ENCODE data around the gene C1orf35.

C1orf35 gene

DNA sequence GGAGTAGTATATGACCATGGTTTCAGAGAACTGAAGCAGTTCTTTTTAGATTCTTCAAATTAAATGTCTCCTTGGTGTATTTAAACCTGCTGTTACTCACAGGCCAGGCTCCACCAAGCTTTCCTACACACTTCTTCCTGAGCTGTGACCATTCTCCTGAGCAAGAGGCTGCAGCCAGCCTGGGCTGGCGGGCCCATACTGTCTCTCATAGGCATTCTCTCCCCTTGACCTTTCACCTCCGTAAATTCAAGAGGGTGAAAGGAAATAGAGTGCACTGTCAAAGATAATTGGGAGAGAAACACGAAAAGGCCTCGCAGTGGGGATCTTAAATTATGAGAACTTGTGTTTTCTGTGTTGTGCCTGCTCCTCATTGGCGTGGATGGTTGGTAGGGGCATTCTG lies 18.3 kb downstream of the C1orf35 start:
- Histone ChIP-seq H3K27me3 (ENCODE audit: control insufficient read depth, insufficient read depth, low read length) (no peaks in the 10 kb centered on the region), H3K36me3 (ENCODE audit: control insufficient read depth, insufficient read depth, low read length) (no peaks in the 10 kb centered on the region), H3K4me3 (ENCODE audit: low read length) (peak overlapping the region; percentile 83), H3K4me1 (ENCODE audit: control insufficient read depth, insufficient read depth, low read length) (peaks cover 44% of the 10 kb centered on the region), H3K27ac (ENCODE audit: low read depth, low read length) (no peak overlapping the region), H3K9ac (ENCODE audit: low read length) (no peak overlapping the region)

DNA sequence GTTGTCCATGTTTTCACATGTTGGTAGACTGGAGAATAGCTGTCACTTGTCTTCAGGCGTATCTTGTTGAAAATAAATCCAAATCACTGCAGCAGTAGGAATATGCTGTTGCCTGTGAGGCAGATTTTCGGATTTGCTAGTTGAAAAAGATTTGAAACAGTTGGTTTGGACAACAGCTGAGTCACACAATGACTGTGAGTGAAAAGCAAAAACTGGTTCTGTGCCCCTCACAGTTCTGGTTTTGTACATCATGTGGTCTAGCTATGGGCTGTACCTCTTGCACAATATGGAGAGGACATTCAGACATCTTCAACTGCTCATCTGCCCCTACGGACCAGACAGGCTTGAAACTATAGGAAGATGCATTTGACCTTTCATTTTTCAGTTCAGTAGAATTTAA lies 18.8 kb downstream of the C1orf35 start:
- H3K4me1 ChIP-seq (ENCODE audit: control insufficient read depth, insufficient read depth, low read length): peaks cover 42% of the 10 kb centered on the region
- H3K9ac ChIP-seq (ENCODE audit: low read length): peak overlapping the region; percentile 47
- peak overlapping the region; percentile 83 for H3K4me3 ChIP-seq (ENCODE audit: low read length)
- H3K36me3 ChIP-seq (ENCODE audit: control insufficient read depth, insufficient read depth, low read length): no peaks in the 10 kb centered on the region
- no peaks in the 10 kb centered on the region for H3K27me3 ChIP-seq (ENCODE audit: control insufficient read depth, insufficient read depth, low read length)
- H3K27ac ChIP-seq (ENCODE audit: low read depth, low read length): peak overlapping the region; percentile 97

DNA sequence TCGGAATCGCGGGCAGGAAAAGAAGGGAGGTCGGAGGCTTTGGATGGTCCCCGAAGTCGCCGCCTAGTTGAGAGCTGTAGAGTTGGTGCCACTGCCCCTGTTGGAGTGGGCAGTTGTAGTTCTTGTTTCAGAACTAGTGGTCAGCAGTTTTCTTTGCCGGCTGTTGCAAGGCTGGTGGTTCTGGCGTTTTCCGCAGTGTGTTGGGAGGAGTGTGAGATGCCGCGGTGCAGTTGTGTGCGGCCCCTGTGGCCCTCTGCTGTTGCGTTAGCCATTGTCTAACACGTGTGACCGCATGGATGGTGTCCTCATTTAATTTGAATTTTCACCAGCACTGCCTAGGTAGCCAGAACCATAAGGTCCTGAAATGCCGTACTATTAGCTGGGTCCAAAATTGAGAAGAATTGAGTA lies 19.2 kb downstream of the C1orf35 start:
- H3K36me3 ChIP-seq (ENCODE audit: control insufficient read depth, insufficient read depth, low read length): no peaks in the 10 kb centered on the region
- peak overlapping the region; percentile 47 for H3K9ac ChIP-seq (ENCODE audit: low read length)
- no peaks in the 10 kb centered on the region for H3K27me3 ChIP-seq (ENCODE audit: control insufficient read depth, insufficient read depth, low read length)
- peak overlapping the region; percentile 83 for H3K4me3 ChIP-seq (ENCODE audit: low read length)
- peak overlapping the region; percentile 97 for H3K27ac ChIP-seq (ENCODE audit: low read depth, low read length)
- peaks cover 42% of the 10 kb centered on the region for H3K4me1 ChIP-seq (ENCODE audit: control insufficient read depth, insufficient read depth, low read length)

DNA sequence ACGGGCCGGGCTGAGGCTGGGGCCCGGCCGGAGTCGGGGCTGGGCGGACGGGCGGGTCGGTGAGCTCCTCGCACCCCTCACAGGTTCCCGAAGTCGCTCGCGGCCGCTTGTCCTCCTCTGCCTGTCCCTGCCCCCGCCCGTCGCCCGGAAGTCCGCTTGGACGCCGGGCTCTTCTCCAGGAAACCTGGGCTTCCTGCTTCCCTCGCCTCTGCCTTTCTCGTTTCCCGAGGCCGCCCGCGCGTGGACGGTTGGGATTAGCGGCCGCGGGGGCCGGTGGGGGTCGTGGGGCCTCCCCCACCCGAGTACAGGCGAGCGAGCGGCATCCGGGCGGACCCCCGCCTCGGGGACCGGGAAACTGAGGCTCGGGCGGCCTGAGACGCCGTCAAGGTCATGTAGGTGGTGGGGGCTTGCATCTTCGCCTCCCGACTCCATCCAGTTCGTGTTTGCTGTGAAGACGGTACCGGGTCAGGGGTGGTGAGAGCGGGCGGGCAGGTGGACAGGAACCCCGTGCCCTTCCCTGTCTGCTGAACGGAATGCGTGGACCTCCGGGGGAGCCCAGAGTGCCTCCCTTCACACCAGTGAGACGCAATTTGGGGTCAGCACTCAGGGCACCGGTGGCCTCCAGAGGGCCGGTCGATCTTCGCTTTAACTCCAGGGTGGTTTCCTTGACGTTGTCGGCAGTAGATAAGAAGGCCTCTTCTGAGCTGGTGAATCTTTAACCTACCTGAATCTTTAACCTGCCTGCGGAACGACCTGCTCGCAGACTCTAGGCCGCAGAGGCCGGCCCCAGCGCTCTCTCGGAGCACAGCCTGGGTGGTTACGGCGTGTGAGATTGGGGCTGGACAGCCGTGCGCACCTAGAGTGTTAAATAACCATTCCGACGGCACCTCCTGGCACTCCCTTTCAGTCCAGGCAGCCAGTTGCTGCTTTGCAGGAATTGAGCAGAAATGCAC lies 19.9 kb downstream of the C1orf35 start:
- H3K27ac ChIP-seq (ENCODE audit: low read depth, low read length): peak overlapping the region; percentile 97
- no peaks in the 10 kb centered on the region for H3K36me3 ChIP-seq (ENCODE audit: control insufficient read depth, insufficient read depth, low read length)
- H3K27me3 ChIP-seq (ENCODE audit: control insufficient read depth, insufficient read depth, low read length): no peaks in the 10 kb centered on the region
- H3K4me1 ChIP-seq (ENCODE audit: control insufficient read depth, insufficient read depth, low read length): peaks cover 41% of the 10 kb centered on the region
- H3K9ac ChIP-seq (ENCODE audit: low read length): peak overlapping the region; percentile 47
- H3K4me3 ChIP-seq (ENCODE audit: low read length): peak overlapping the region; percentile 83

DNA sequence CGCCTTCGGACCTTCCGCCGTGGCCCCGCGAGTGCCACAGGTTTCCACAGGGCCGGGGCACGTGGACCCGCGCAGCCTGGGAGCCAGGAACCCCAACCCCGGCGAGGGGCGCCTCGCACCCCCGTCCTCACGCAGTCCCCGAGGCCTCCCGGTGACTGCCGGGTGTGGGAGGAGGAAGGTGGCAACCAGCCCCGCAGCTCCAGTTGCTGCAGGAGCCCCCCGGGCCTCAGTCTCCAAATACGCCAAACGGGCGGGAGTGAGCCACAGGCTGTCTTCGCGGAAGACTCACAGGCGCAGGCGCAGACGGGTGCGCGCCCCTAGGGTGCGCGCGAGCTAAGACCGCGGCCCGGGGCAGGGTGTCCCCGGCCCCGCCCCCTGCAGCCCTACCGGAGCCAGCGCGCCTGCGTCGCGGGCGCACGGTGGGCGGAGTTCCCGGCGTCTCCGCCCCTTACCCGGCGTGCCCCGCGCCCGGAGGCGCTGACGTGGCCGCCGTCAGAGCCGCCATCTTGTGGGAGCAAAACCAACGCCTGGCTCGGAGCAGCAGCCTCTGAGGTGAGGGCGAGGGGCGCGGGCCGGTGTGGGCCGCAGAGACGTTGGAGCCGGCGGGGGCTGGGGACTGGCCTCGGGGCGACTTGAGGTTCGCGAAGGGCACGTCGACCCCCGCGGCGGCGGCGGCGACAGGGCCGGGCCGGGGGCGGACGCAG lies 20.8 kb downstream of the C1orf35 start, which contains the start of gene ARF1:
ARF1 (plus strand) TSS at position 495 of the 704 bp plus-strand sequence. CDS start 14,407 bp downstream, outside the sequence.
- peak within 1 kb of the TSS; percentile 97 for H3K27ac ChIP-seq (ENCODE audit: low read depth, low read length)
- peaks cover 33% of the 10 kb centered on the region for H3K4me1 ChIP-seq (ENCODE audit: control insufficient read depth, insufficient read depth, low read length)
- peak within 1 kb of the TSS; percentile 90 for H3K9ac ChIP-seq (ENCODE audit: low read length)
- peak within 1 kb of the TSS; percentile 87 for H3K4me3 ChIP-seq (ENCODE audit: low read length)
- H3K36me3 ChIP-seq (ENCODE audit: control insufficient read depth, insufficient read depth, low read length): no peaks in the 10 kb centered on the region
- no peaks in the 10 kb centered on the region for H3K27me3 ChIP-seq (ENCODE audit: control insufficient read depth, insufficient read depth, low read length)

DNA sequence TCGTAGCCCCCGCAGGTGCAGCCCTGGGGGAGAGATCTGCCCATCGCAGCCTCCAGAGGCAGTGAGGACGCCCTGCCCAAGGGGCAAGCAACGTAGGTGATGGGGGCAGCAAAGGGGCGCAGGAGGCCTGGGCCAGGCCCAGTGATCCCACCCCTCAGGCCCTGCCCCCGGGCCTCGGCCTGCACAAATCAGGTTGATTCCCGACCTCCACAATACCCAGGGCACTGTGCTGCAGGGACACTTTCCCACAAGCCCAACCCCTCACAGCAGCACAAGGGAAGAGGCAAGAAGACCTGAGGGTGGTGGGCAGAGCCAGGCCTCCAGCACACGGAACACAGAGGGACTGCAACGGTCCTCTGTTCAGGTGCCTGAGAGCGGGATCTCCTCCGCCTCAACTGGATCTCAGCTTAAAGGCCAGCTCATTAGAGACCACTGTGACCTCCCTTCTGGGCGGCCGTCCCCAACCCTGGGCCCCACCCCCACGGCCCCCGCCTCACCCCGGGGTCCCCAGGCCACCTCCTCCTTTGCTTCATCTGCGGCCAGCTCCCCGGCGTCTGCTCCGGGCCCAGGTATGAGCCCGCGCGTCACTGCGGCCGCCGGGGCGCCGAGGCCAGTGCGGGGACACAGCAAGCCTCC lies 21.4 kb downstream of the C1orf35 start:
- H3K4me1 ChIP-seq (ENCODE audit: control insufficient read depth, insufficient read depth, low read length): peaks cover 26% of the 10 kb centered on the region

DNA sequence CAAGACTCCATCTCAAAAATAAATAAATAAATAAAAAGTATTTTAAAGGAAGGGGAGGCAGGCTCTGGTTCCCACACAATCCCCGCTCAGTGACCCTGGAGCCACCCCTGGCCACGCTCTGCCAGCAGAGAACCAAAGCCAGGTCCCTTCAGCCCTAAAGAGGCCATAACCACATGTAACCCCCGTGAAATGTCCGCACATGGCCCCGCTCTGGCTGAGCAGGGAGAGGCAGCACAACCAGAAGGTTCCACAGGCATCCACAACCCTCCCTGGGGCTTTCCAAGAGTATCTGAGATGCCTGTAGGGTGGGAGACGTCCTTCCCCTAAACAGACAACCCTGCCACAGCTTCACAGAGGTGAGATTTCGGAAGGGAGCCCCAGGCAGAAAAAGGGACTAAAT lies 22.0 kb downstream of the C1orf35 start:
- H3K4me1 ChIP-seq (ENCODE audit: control insufficient read depth, insufficient read depth, low read length): peaks cover 24% of the 10 kb centered on the region
- no peaks in the 10 kb centered on the region for H3K36me3 ChIP-seq (ENCODE audit: control insufficient read depth, insufficient read depth, low read length)
- no peak overlapping the region for H3K27ac ChIP-seq (ENCODE audit: low read depth, low read length)
- no peaks in the 10 kb centered on the region for H3K27me3 ChIP-seq (ENCODE audit: control insufficient read depth, insufficient read depth, low read length)
- H3K4me3 ChIP-seq (ENCODE audit: low read length): peak overlapping the region; percentile 87
- no peak overlapping the region for H3K9ac ChIP-seq (ENCODE audit: low read length)

More for the DNA sequence above, 21.4 kb downstream of the C1orf35 start:
- Histone ChIP-seq H3K36me3 (ENCODE audit: control insufficient read depth, insufficient read depth, low read length) (no peaks in the 10 kb centered on the region), H3K9ac (ENCODE audit: low read length) (peak overlapping the region; percentile 90), H3K4me3 (ENCODE audit: low read length) (peak overlapping the region; percentile 87), H3K27me3 (ENCODE audit: control insufficient read depth, insufficient read depth, low read length) (no peaks in the 10 kb centered on the region), H3K27ac (ENCODE audit: low read depth, low read length) (peak overlapping the region; percentile 75)

DNA sequence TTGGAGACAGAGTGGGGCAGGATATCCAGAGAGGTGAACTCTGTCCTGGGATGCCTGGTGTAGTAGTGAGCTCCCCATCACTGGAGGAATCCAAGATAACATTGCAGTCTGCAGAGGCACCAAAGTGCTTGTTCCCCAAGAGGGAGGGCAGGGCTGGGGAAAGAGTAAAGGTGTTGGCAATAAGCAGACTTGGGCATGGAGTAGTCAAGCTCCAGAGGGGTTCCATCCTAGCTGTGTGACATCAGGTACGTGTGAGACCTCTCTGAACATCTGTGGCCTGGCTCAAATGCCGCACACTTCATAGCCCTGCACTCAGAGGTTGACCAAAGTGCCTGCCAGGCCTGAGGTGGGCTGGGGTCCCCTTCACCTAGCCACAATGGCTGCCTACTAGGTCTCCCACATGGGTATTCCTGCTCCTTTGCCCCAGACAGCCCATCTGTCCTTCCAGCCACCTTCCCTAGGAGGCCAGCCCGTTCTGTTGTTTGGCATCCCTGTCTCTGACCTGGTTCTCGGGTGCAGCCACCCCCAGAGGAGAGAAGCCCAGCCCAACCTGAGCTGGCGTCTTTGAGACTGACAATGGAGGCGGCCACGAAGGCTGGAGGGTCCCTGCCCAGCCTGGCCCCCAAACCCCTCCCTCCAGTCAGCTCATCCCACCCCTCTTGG lies 23.4 kb downstream of the C1orf35 start:
- H3K9ac ChIP-seq (ENCODE audit: low read length): no peak overlapping the region
- H3K36me3 ChIP-seq (ENCODE audit: control insufficient read depth, insufficient read depth, low read length): no peaks in the 10 kb centered on the region
- no peak overlapping the region for H3K4me3 ChIP-seq (ENCODE audit: low read length)
- no peaks in the 10 kb centered on the region for H3K27me3 ChIP-seq (ENCODE audit: control insufficient read depth, insufficient read depth, low read length)
- peaks cover 12% of the 10 kb centered on the region for H3K4me1 ChIP-seq (ENCODE audit: control insufficient read depth, insufficient read depth, low read length)
- no peak overlapping the region for H3K27ac ChIP-seq (ENCODE audit: low read depth, low read length)

DNA sequence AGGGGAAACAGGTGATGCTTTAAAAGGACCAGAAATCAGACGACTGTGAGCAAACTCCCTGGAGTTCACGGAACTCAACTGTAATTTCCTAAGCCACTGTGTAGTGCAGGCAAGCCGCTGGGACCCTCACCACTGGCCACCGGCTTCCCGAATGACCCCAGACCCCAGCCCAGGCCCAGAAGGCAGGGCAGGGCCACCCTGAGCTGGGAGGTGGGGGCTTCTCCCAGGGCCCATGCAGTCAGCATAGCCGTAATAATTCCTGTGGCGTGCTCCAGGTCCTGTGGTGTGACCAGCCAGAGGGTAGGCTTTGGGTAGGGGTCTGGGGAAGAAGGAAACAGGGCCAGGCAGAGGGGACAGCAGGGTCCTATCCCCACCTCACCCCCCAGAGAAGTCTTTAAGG lies 24.1 kb downstream of the C1orf35 start:
- Histone ChIP-seq H3K4me1 (ENCODE audit: control insufficient read depth, insufficient read depth, low read length) (peaks cover 6% of the 10 kb centered on the region), H3K36me3 (ENCODE audit: control insufficient read depth, insufficient read depth, low read length) (no peaks in the 10 kb centered on the region), H3K4me3 (ENCODE audit: low read length) (no peak overlapping the region), H3K27ac (ENCODE audit: low read depth, low read length) (no peak overlapping the region), H3K27me3 (ENCODE audit: control insufficient read depth, insufficient read depth, low read length) (no peaks in the 10 kb centered on the region), H3K9ac (ENCODE audit: low read length) (no peak overlapping the region)

DNA sequence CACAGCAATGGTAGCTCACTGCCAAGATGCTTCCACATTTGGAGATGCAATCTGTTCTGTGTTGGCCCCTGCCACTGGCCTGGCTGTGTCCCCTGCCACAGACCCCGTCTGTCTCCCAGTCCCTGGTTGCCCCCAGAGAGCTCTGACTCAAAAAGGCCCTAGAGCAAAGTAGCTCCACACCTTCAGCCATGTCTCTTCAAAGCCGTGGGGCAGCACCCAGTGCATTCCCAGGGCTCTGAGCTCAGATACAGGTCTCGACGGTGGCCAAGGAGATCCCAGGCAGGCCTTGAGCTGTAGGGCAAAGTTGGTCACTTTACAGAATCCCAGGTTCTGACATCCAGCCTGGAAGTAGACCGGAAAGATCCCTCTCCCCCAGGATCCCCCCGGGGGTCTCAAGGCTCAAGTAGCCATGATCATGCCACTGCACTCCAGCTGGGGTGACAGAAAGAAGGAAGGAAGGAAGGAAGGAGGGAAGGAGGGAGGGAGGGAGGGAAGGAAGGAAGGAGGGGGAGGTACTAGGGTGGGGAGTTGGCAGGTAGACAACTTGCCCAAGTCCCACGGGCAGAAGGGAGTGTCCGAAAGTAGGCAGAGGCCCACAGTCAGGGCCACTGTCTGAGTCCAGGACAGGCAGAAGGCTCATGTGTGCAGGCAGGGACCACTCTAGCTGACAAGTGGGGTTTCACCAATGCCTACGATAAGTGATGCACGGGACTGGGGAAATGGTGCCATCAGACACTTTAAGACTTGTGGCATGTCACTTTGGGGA lies 25.4 kb downstream of the C1orf35 start:
- no peaks in the 10 kb centered on the region for H3K36me3 ChIP-seq (ENCODE audit: control insufficient read depth, insufficient read depth, low read length)
- peaks cover 3% of the 10 kb centered on the region for H3K4me1 ChIP-seq (ENCODE audit: control insufficient read depth, insufficient read depth, low read length)
- H3K27ac ChIP-seq (ENCODE audit: low read depth, low read length): no peak overlapping the region
- H3K4me3 ChIP-seq (ENCODE audit: low read length): no peak overlapping the region
- no peaks in the 10 kb centered on the region for H3K27me3 ChIP-seq (ENCODE audit: control insufficient read depth, insufficient read depth, low read length)
- no peak overlapping the region for H3K9ac ChIP-seq (ENCODE audit: low read length)

DNA sequence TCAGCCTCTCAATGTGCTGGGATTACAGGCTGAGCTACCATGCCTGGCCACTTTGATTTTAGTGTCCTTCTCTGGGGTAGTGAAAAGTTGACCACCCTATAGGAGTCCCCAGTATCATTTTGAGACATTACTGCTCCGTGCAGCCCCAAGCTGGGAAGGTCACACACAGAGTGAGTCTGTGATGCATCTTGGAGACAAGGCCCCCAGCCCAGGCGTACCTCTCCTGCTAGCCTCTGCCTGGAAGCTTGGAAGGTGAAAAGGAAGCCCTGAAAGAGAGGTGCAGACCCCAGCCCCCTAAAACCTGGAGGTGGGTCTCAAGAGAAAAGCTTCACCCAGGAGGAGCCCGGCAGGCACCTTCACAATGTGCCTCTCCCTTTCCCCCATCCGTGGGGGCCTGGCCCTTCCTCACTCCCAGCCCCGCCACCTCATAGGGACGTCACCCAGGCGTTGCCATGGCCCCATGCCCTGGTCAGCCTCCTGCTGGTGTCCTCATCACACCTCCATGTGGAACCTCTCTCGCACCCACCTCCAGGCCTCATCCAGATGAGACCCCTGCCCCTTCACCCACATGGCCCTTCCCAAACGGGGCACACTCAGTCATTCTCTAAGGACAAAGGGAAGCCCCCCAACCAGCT lies 26.2 kb downstream of the C1orf35 start:
- no peak overlapping the region for H3K4me3 ChIP-seq (ENCODE audit: low read length)
- H3K36me3 ChIP-seq (ENCODE audit: control insufficient read depth, insufficient read depth, low read length): no peaks in the 10 kb centered on the region
- no peak overlapping the region for H3K9ac ChIP-seq (ENCODE audit: low read length)
- no peak overlapping the region for H3K27ac ChIP-seq (ENCODE audit: low read depth, low read length)
- no peaks in the 10 kb centered on the region for H3K27me3 ChIP-seq (ENCODE audit: control insufficient read depth, insufficient read depth, low read length)
- peaks cover 3% of the 10 kb centered on the region for H3K4me1 ChIP-seq (ENCODE audit: control insufficient read depth, insufficient read depth, low read length)

Data from rectal smooth muscle tissue (tissue), 1 donor.